GM23248 (cell line): Measurements from ENCODE around the gene YPEL4.

ENCODE experiments used
- EZH2 ChIP-seq: fragments of 200-600 bp; sonication (generic); IDR thresholded peaks from 2 replicates; pipeline ENCODE4 v1.6.1; 2018; ENCODE audit warnings: antibody characterized with exemption, mild to moderate bottlenecking; ENCODE audit not compliant: insufficient read depth, poor library complexity, severe bottlenecking
- EZH2phosphoT487 ChIP-seq: fragments of 200-600 bp; sonication (generic); IDR thresholded peaks from 2 replicates; pipeline ENCODE4 v1.6.1; 2018; ENCODE audit warnings: antibody characterized with exemption, moderate library complexity, mild to moderate bottlenecking, low read depth; ENCODE audit not compliant: insufficient read depth

DNA sequence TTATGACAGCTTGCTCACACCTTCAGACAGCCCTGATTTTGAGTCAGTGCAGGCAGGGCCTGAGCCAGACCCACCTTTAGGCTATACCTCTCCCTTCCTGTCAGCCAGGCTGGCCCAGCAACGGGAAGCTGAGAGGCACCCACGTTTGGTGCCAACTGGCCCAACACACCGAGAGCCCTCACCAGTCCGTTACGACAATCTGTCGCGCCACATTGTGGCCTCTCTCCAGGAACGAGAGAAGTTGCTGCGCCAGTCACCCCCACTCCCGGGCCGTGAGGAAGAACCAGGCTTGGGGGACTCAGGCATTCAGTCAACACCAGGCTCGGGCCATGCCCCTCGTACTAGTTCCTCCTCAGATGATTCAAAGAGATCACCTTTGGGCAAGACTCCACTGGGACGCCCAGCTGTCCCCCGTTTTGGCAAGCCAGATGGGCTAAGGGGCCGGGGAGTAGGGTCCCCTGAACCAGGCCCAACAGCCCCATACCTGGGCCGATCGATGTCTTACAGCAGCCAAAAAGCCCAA is 49.2 kb upstream of the YPEL4 start:
- TF ChIP-seq EZH2 (no peak), EZH2phosphoT487 (no peak)
